CD4-positive, alpha-beta T cell treated with Interleukin-15 for 4 hours (primary cell): ENCODE results near the gene DMTF1.
A peak's percentile ranks its signal among the peaks of the same experiment; 100 is the strongest.

Source experiments
- DNase-seq: peaks from one replicate; pipeline ENCODE4 v3.0.0-alpha.2; 2020; ENCODE audit warnings: low spot score

Gene DMTF1

DNA sequence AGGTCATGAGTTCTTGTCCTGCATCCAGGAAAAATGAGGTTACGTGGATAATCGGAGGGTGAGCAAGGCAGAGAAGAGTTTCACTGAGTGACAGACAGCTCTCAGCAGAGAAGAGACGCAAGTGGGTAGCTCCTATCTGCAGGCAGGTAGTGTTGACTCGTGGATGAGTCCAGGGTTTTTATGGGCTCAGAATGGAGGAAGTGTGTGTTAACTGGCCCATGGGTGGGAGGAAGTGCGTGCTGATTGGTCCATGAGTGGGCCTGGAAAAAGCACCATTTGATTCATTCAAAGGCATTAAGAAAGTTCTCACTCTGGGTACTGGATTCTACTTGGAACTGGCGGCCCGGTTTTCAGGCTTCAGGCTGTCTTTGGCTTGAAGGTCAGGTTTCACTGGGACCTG, 4.8 kb upstream of the DMTF1 start:
- DNase-seq: no peak

DNA sequence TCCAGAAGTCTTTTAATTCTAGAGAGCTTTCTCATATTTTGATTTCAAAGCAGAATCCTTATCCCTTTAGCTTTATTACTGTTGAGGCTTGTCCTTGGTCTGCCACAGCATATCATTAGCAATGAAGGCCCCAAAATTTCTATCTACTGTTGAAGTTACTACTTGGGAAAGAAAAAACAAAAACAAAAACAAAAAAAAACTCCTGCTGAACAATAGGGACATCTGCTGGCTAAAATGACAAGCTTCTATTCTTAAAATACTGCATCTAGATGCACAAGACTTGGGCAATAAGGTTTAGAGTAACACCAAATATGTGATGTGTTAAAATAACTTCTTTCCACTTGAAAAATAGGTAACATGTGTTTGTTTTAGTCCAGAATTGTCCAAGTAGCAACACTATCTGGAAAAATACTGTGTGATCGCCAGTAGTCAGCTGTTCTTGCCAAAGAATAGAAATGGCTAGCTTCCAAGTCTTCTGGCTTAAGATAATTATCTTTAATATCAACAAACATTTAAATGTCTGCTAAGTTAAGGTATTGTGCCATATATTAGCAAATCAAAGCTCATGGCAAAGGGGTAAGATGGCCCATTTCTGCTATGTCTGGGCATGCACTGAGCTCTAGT, 3.8 kb upstream of the DMTF1 start:
- DNase-seq: peak; percentile 9

DNA sequence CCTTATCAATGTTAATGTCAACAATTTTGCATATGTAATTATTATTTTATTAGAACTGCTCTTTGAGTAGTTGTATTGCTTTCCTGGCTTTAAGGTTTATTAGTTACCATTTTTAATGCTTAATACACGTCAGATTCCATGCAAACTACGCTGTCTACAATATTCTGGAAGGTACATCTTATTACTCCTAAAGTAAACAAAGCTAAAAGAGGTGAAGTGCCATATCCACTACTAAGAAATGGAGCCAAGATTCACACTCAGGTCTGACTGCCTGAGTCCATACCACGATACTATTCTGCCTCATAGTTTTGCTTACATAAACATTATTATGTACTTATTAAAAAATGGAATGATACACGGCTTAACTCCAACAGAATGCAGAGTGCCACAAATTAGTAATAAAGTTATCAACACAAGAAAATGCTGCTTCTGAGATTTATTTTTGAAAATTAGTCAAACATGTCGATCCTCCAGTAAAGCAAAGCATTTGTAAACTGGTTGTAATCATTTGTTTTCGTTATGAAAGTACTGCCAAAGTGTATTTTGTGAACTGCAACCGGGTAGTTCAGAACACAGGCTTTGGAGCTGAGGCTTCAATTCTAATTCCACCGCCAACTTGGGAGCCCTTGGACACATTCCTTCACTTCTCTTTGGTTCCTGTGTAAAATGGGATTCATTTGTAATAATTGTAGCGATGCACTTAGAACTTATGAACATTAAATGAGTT, 1.1 kb upstream of the DMTF1 start:
- no peak for DNase-seq

DNA sequence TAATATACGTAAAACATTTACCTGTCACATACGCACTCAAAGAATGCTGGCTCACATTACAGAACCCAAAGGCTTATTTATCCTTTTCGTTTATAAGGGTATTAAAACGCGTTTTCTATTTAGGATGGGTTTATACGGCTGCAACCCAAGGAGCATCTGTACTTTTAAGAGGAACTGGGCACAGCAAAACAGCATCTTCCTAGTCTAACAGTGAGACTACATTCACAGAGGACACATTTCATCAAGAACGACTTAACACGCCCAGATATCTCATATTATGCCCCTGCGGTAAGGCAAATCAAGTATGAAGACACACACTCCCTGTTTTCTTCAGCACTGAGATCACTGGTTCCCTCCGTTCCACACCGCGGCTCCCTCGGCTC, 533 bp upstream of the DMTF1 start:
- DNase-seq: no peak

DNA sequence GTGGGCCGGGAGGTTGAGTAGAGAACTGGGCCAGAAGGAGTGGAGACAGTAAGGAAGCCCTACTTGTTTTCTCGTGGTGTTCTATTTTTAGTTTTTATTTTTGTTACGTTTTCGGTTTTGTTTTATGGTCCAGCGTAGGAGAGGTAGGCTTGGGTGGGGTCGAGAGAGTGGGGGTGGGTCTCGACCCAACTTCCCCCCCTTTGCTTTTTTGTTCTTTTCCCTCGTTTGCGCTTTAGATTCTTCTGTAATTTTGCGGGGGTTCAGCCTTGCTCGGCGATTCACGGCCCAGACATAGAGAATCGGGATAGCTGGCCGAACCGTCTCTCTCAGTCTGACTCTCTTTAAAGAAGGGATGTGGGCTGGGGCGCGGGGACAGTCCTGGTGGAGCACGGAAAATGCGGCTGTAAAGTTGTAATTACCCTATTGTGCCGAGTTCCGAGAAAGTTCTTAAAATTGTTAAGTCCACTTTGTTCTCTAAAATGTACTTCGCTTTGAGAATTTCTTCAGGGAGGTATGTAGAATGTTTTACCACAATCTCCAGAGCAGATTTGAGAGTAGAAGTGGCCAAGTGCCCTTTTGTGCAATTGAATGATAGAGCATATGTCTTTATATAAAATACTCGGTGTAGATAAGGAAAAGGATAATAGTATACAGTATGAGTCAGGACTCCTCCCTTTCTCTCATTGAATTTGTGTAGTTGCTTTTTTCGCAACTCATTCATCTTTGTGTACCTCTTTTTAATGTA, 816 bp downstream of the DMTF1 start:
- peak; percentile 25 for DNase-seq

DNA sequence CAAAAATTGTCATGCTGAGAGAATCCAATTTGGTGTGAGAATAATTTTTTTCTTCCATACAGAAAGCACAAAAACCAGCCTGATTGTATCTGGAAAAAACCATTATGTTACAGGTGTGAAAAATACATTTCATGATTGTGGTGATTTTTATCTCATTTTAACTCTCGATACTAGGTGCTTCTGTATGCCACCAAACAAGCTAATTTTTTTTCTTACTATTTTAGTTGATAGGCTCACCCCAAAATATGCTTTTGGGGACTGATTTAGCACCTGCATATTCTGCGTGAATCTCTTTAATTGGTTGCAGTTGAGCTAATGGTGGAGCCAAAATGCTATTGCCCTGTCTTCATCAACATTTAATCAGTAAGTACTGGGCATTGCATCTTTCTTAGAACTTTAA, 1.9 kb downstream of the DMTF1 start:
- no peak for DNase-seq

- DNase-seq: no peak
These were observed 2.3 kb downstream of the DMTF1 start for GRCh38 chr7:87154569-87154968.

GRCh38 chr7:87155788-87156187, 3.5 kb downstream of the DMTF1 start:
- no peak for DNase-seq

DNA sequence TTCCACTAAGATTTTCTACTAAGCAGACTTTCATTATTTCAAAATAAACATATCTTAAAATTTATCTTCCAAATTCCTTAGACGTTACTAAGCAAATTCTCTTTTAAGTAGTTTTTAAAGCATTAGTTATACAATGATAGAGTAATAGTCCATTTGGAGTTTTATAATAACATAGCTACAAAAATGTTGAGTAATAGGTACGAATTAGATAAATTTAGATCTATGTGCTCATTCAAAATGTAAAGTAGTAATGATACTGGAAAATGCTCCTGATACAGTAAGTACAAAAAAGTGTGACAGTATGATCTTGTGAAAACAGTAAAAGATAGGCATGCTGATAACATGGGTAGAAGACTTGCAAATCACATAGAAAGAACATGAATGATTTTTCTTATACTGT, 4.5 kb downstream of the DMTF1 start:
- no peak for DNase-seq

GRCh38 chr7:87159538-87159937, 7.3 kb downstream of the DMTF1 start:
- DNase-seq: no peak

DNA sequence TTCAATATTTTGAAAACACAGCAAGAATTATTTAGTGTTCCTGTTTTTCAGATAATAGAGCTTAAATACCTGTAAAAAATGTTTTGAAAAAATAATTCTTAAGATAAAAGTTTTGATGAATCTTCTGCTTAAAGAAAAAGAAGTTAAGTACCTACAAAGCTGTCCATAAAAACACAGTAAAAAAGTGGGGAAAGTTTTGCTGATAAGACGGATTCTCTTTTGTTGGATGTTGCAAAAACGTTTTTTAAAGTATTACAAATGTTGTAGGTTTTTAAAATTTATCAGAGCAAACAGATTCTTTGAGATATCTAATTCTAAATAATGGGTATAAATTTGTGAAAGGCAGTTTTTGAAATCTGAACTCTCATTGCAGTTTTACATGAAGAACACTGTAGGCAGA, 12.2 kb downstream of the DMTF1 start:
- no peak for DNase-seq

GRCh38 chr7:87170828-87171227, 18.6 kb downstream of the DMTF1 start:
- DNase-seq: no peak

DNA sequence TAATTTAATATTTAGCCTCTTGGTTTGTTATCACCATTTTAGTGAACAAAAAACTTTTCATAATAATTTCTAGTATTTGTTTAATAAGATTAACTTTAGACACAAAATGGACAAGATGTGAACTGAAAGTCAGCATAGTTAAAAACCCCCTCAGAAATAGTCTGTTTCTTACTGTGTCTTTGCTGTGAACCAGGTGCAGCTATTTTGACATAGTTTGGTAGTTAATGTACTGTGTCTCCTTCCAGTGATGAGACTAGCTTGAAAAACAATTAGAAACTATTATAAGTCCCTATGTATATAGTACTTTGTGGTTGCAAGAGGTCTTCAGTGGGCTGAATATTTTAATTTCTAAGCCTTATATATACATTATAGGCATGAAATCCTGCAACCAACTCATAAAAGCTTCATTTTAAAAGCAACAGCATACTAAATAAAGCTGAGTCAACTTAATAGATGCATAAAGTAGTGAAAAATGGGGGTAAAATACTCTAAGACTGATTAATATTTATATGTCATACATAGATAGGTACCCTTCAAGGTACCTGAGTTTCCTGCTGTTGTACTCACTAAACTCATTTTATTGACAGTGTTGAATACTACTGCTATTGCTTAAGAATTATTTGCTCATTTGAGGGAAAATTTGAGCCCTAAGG, 19.2 kb downstream of the DMTF1 start:
- DNase-seq: no peak

- DNase-seq: no peak
These were observed 21.2 kb downstream of the DMTF1 start for GRCh38 chr7:87173471-87173870.

- no peak for DNase-seq
These were observed 26.1 kb downstream of the DMTF1 start for GRCh38 chr7:87178320-87178719.

GRCh38 chr7:87179180-87179579, 26.9 kb downstream of the DMTF1 start:
- DNase-seq: no peak

GRCh38 chr7:87187120-87187519, 34.9 kb downstream of the DMTF1 start:
- DNase-seq: no peak

- no peak for DNase-seq
These were observed 36.7 kb downstream of the DMTF1 start for GRCh38 chr7:87188930-87189329.

DNA sequence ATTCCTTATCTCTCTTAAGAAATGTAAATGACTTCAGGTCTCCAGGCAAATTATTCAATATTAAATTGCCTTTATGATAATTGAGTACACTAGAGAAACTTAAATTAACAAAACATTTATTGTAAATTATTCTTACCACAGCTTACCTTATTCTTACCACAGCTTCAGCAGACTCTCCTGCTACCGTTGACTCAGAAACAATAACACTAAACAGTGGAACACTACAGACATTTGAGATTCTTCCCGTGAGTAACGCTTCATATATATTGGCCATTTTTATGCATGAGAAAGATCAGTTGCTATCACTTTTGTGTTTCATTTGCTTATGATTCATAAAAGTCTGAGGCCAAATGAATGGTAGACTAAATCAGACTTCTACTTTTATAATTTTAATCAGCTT, 38.5 kb downstream of the DMTF1 start:
- DNase-seq: no peak

GRCh38 chr7:87192784-87193487, 40.7 kb downstream of the DMTF1 start:
- no peak for DNase-seq

DNA sequence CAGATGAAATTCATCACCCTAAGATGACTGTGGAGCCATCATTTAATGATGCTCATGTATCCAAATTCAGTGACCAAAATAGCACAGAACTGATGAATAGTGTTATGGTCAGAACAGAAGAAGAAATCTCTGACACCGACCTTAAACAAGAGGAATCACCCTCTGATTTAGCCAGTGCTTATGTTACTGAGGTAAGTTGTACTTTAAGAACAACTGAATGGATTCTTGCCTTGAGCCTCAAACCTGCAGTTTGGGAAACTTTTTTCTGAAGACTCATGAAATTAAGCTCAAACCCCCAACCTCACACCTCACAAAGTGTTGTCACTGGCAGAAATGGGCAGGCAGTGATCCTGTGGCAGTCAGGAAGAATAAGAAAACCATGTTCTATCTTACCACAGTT, 41.7 kb downstream of the DMTF1 start:
- no peak for DNase-seq

DNA sequence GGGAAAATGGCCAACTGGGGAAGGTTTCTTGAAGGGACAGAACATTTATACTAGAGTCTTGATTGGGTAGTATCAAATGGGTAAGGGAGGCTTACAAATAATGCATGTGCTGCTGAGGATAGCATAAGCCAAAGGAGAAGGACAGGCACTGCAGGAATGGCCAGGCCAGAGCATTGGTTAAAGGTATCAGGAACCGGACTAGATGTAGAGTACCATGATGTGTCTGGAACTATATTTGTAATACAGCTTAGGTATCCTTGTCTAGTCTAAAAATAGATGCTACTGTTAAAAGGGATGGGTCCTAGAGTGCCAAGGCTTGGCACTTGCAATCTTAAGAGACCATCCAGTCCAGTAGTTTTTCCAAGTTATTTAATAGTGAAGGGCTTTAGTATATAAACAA, 47.0 kb downstream of the DMTF1 start:
- DNase-seq: no peak
